Osteoblast (primary cell): Measurements from ENCODE around the gene GJD3. TPM values are rescaled to one million over a fixed set of nuclear protein-coding genes. Genes with fewer than 3 reads are reported as not detected.

Experiments
- DNase-seq: peaks from one replicate; pipeline ENCODE4 v3.0.0; 2011; ENCODE audit warnings: low spot score, mixed read lengths; ENCODE audit not compliant: insufficient read length; ENCODE audit errors: missing footprints
- H2AFZ ChIP-seq: 2 replicates; pipeline ENCODE4 v1.6.0; 2011; ENCODE audit warnings: mild to moderate bottlenecking, low read length
- H3K27ac ChIP-seq: 2 replicates; pipeline ENCODE4 v1.5.1; 2011; ENCODE audit warnings: mild to moderate bottlenecking, low read depth, low read length, moderate library complexity
- H3K27me3 ChIP-seq: 2 replicates; pipeline ENCODE4 v1.6.0; 2012; ENCODE audit warnings: mild to moderate bottlenecking, control low read depth, inconsistent platforms, low read length, moderate library complexity; ENCODE audit not compliant: insufficient read depth
- H3K36me3 ChIP-seq: 2 replicates; pipeline ENCODE4 v1.5.1; 2011; ENCODE audit warnings: mild to moderate bottlenecking, low read length, control low read depth, moderate library complexity; ENCODE audit not compliant: insufficient read depth
- H3K4me1 ChIP-seq: 2 replicates; pipeline ENCODE4 v1.5.1; 2011; ENCODE audit warnings: mild to moderate bottlenecking, low read length, control low read depth, moderate library complexity; ENCODE audit not compliant: insufficient read depth
- H3K4me2 ChIP-seq: 2 replicates; pipeline ENCODE4 v1.6.0; 2011; ENCODE audit warnings: mild to moderate bottlenecking, low read length; ENCODE audit not compliant: insufficient read depth
- H3K4me3 ChIP-seq: fragments of 200-600 bp; sonication (generic); 3 replicates; pipeline ENCODE4 v1.5.1; 2012; ENCODE audit warnings: mild to moderate bottlenecking, low read length, inconsistent platforms; ENCODE audit not compliant: insufficient read depth
- H3K79me2 ChIP-seq: 2 replicates; pipeline ENCODE4 v1.6.0; 2012; ENCODE audit warnings: mild to moderate bottlenecking, low read length, control low read depth, inconsistent platforms; ENCODE audit not compliant: insufficient read depth
- H3K9me3 ChIP-seq: 2 replicates; pipeline ENCODE4 v1.5.1; 2011; ENCODE audit warnings: low read depth, low read length, control low read depth
- H4K20me1 ChIP-seq: 2 replicates; pipeline ENCODE4 v1.6.0; 2012; ENCODE audit warnings: mild to moderate bottlenecking, low read length, control low read depth; ENCODE audit not compliant: insufficient read depth
- total RNA-seq: library from RNA; depleted of rRNA; stranded (reverse); fragments of >200 nt; gene quantifications from 2 replicates; pipeline ENCODE4 v1.2.3, GENCODE V29; 2012
- TF ChIP-seq, protein P1 (sequence below): IDR thresholded peaks from 2 replicates; pipeline ENCODE4 v1.5.1; 2011; ENCODE audit warnings: mild to moderate bottlenecking, low read depth, low read length, moderate library complexity; ENCODE audit errors: extremely low read depth

GJD3 gene
- total RNA-seq, 1 donor = 1.8 TPM

DNA sequence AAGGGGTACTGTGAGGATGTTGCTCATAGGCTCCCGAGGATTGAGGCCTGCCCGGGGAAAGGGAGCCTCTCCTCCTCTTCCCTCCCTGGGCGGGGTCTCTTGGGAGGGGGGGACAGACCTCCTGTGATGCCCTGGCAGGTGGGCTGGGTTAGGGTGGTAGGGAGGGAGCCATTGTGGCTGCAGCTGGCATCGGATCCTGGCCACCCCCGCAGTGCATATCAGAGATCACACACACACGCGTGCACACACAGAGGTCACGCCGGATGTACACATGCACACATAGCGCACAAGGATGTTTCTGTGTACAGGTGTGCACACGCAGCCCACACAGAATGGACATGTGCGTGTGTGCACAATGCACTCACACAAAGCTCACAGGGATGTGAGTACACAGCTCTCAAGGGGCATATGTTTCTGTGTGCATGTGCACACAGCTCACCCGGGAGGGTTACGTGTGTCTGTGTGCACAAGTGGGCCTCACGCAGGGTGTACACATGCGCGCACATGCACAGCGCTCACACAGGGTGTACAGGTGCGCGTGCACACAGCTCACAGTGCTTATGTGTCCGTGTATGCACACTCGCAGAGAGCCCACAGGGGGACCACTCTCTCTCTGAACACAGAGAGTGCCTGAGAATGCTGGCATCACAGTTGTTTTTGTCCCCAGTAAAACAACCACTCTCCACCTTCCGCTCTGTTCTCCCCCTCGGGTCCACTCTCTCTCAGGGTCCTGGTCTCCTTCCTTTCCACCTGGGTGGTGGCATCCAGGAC is 2.4 kb downstream of the GJD3 start:
- Histone ChIP-seq H3K27me3 (no peaks in the 10 kb centered on the region), H4K20me1 (peaks cover 5% of the 10 kb centered on the region), H3K79me2 (peaks cover 6% of the 10 kb centered on the region), H3K4me1 (peaks cover 16% of the 10 kb centered on the region), H3K4me3 (peak overlapping the region; percentile 77), H3K27ac (no peak overlapping the region), H3K4me2 (peak overlapping the region; percentile 78), H2AFZ (peak overlapping the region; percentile 47), H3K9me3 (no peaks in the 10 kb centered on the region), H3K36me3 (no peaks in the 10 kb centered on the region)
- TF ChIP-seq, protein P1, sequence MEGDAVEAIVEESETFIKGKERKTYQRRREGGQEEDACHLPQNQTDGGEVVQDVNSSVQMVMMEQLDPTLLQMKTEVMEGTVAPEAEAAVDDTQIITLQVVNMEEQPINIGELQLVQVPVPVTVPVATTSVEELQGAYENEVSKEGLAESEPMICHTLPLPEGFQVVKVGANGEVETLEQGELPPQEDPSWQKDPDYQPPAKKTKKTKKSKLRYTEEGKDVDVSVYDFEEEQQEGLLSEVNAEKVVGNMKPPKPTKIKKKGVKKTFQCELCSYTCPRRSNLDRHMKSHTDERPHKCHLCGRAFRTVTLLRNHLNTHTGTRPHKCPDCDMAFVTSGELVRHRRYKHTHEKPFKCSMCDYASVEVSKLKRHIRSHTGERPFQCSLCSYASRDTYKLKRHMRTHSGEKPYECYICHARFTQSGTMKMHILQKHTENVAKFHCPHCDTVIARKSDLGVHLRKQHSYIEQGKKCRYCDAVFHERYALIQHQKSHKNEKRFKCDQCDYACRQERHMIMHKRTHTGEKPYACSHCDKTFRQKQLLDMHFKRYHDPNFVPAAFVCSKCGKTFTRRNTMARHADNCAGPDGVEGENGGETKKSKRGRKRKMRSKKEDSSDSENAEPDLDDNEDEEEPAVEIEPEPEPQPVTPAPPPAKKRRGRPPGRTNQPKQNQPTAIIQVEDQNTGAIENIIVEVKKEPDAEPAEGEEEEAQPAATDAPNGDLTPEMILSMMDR = no peak
- DNase-seq = peak; percentile 78

DNA sequence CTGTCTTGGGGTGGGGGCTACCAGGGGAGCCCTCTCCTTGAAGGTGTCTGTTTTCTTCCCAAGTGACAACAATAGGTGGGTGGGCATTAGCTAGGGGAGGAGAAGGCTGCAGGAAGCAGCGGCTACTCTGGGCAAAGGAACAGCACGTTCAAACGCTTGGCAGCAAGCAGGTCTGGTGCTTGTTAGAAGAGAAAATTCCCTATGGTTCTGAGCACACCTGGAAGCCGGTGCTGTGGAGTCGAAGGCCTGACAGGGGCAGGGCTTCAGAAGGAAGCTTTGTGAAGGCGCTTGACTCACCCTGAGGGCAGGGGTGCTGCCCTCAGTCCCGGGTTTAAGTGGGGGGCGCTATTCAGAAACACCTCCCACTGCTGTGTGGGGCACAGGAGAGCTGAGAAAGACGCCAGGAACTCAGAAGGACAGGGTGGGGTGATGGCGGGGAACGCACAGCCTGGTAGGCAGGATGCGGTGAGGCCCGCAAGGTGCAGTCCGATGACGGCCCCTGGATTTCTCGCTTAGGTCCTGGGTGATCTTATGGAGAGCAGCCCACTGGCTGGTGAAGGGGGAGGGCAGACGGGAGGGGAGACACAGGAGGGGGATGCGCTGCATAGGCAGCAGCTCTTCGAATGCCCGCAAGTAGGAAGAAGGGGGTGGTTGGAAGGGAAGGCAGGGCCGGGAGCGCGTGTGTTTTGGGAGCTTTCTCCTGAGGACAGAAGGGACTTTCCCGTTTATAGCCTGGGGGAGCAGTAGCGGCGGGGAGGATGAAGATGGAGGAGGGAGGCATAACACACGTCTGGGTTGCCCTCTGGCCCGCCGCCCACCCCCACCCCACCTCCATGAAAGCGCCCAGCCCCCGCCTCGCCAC is 3.2 kb downstream of the GJD3 start:
- Histone ChIP-seq H3K9me3 (no peaks in the 10 kb centered on the region), H4K20me1 (peaks cover 3% of the 10 kb centered on the region), H3K79me2 (peaks cover 6% of the 10 kb centered on the region), H3K4me2 (no peak overlapping the region), H3K4me3 (no peak overlapping the region), H2AFZ (no peak overlapping the region), H3K4me1 (peaks cover 16% of the 10 kb centered on the region), H3K36me3 (no peaks in the 10 kb centered on the region), H3K27me3 (no peaks in the 10 kb centered on the region), H3K27ac (no peak overlapping the region)
- TF ChIP-seq, protein P1 = no peak
- peak; percentile 75 for DNase-seq

- H3K4me2 ChIP-seq = no peak overlapping the region
- peaks cover 6% of the 10 kb centered on the region for H3K36me3 ChIP-seq
- peaks cover 6% of the 10 kb centered on the region for H3K79me2 ChIP-seq
- H3K4me3 ChIP-seq = no peak overlapping the region
- peaks cover 4% of the 10 kb centered on the region for H4K20me1 ChIP-seq
- TF ChIP-seq, protein P1 = no peak
- H3K27ac ChIP-seq = no peak overlapping the region
- peaks cover 16% of the 10 kb centered on the region for H3K4me1 ChIP-seq
- H3K9me3 ChIP-seq = no peaks in the 10 kb centered on the region
- H3K27me3 ChIP-seq = no peaks in the 10 kb centered on the region
- DNase-seq = peak; percentile 46
- no peak overlapping the region for H2AFZ ChIP-seq
Measured at GRCh38 chr17:40360091-40360490, 4.4 kb downstream of the GJD3 start.
